Smooth muscle cell of the brain vasculature (primary cell): ENCODE results near the gene PRRC2C.
"Not testable (repeated sequence)": the region's sequence is repeated elsewhere in the genome, so short reads cannot be mapped to it uniquely, and the experiment has no call there.

Experiments used
- DNase-seq: peaks from one replicate; pipeline ENCODE4 v3.0.0-alpha.2; 2012; ENCODE audit warnings: low read depth, low spot score

PRRC2C gene

DNA sequence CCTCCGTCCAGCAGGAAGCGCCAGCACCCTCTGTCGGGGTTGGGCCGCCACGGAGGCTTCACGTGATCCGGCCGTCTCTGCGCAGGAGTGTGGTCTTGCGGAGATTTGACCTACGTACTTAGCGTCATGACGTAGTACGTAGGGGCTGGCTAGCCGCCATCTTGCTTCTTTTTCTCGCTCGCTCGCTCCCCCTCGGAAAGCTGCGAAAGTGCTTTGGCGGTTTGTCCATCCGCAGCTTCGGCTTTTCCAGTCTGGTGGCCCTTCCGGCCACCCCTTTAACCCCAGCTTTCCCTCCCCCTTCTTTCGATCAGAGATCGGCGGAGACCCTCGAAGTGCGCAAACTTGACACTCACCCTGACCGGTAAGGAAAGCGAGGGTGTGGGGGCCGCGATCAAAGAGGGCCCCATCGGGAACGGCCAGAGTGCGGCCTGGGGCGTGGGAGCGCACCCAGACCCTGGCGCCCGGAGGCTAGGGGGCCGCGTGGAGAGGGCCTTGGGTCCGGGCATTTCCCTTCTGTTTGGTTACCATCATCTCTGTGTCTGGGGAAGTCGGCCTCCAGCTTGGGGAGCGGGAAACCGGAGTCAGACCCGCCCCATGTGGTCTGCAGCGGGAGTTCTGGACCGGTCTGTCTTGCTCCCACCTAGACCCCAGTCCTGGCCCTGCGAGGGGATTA lies at the start of gene PRRC2C:
Gene PRRC2C, plus strand, starts transcription at position 156 of the 673 bp plus-strand sequence. CDS start 26,559 bp downstream, outside the sequence.
- DNase-seq: peak; percentile 94

GRCh38 chr1:171438441-171438840 lies 46.9 kb upstream of the PRRC2C start:
- DNase-seq: peak; percentile 13

GRCh38 chr1:171440201-171440600 lies 45.1 kb upstream of the PRRC2C start:
- DNase-seq: not testable (repeated sequence)

DNA sequence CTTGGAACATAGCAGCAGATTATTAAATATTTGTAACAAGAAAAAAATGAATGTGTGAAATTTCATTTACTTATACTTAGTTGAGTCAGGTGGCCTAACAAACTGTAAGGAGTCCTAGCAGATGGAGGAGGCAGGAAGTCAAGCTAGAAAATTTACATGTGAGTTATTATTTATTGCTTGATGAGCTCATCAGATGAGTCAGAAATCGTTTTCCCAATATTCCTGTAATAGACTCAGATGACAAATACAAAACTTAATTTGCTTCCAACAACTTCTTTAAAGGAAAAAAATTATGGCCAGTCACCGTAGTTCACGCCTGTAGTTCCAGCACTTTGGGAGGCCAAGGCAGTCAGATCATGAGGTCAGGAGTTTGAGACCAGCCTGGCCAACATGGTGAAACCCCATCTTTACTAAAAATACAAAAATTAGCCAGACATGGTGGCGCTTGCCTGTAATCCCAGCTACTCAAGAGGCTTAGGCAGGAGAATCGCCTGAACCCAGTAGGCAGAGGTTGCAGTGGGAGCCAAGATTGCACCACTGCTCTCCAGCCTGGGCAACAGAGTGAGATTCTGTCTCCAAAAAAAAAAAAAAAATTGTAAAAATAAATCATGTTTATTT lies 43.9 kb upstream of the PRRC2C start:
- DNase-seq: not testable (repeated sequence)

- no peak for DNase-seq
Observed at GRCh38 chr1:171446386-171446785, 38.9 kb upstream of the PRRC2C start.

DNA sequence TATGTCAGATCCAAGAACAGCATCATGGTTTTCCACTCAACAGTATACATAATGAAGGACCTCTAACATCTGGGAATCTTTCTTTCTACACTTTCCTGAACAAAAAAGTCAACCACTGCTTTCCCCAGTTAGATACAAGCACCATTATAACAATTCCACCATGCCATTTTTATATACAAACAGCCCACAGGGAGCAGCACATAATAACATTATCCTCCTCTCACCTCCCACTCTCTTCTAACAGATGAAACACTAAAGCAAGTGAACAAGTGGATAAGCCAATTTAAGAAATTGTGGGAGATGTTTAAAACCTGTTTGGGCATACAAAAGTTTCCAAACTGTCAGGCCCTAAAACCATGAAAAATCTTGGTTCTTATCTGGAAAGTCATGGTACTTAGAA lies 29.4 kb upstream of the PRRC2C start:
- no peak for DNase-seq

GRCh38 chr1:171457412-171457811 lies 27.9 kb upstream of the PRRC2C start:
- DNase-seq: no peak

- DNase-seq: no peak
Observed at GRCh38 chr1:171460018-171460620, 25.2 kb upstream of the PRRC2C start.

DNA sequence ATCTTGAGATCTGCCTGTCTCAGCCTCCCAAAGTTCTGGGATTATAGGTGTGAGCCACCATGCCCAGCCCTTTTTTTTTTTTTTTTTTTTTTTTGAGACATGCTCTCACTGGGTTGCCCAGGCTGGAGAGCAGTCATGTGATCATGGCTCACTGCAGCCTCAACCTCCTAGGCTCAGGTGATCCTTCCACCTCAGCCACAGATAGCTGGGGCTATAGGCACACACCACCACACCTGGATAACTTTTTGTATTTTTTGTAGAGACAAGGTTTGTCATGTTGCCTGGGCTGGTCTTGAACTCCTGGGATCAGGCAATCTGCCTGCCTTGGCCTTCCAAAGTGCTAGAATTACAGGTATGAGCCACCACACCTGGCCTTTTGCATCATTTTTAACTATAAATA lies 17.7 kb upstream of the PRRC2C start:
- no peak for DNase-seq

- DNase-seq: no peak
Observed at GRCh38 chr1:171468120-171468750, 17.1 kb upstream of the PRRC2C start.

GRCh38 chr1:171470726-171471125 lies 14.6 kb upstream of the PRRC2C start:
- DNase-seq: no peak

GRCh38 chr1:171472183-171472647 lies 13.1 kb upstream of the PRRC2C start:
- no peak for DNase-seq

GRCh38 chr1:171476829-171477228 lies 8.5 kb upstream of the PRRC2C start:
- DNase-seq: no peak

DNA sequence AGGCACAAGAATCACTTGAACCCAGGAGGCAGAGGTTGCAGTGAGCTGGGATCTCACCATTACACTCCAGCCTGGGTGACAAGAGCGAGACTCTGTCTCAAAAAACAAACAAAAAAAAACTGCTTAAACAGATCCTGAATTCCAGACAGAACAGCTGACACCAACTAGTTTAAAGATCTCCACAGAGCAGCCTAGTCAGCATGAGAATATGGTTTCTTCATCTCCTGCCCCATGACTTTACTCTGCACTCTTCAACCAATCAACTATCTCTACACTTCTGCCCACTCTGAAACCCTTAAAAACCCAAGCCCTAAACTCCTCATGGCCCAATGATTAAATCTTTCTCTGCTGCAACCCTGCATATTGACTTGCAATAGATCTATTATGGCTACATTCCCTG lies 7.5 kb upstream of the PRRC2C start:
- no peak for DNase-seq

DNA sequence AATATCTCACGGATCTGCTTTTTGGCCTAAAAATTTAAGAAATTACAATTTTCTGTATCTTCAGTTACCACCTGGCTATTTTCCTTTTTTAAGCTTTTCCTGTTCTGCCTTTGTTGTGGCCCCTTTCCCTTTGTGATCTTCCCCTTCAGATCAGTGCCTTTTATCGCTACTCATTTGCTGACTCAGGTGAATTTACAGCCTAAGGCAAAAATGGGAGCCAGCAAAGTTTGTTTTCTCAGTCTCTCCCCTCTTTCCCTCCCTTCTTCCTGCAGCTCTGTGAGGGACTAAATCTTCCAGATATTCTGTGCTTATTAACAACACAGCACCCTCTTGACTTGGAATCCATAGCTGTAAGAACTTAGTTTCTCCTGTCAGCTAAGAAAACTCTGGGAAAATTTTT lies 5.3 kb upstream of the PRRC2C start:
- DNase-seq: no peak

GRCh38 chr1:171484760-171485374 lies 463 bp upstream of the PRRC2C start:
- no peak for DNase-seq

DNA sequence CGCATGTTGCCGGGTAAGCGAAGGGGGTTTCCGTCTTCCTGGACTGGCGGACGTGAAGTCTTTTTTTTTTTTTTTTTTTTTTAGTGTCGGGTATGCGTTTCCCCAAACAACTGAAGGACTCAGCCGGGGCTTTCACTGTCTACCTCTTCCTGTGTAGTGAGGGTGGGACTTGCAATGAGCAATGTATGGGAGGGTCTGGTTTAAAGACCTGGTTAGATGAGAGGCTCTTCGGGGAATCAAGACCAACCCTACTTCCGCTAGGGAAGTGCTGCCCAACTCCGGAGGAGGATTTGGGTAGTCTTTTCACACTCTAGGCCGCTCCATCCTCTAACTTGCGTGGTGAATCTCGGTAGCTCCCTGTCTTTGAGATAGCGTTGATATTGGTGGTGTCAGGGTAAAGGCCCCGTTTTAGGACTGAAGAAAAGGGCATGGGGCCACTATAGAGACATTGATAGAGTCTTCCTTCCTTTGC lies 754 bp downstream of the PRRC2C start:
- DNase-seq: peak; percentile 23

GRCh38 chr1:171487038-171487437 lies 1.7 kb downstream of the PRRC2C start:
- no peak for DNase-seq

GRCh38 chr1:171488190-171488929 lies 3.0 kb downstream of the PRRC2C start:
- no peak for DNase-seq

DNA sequence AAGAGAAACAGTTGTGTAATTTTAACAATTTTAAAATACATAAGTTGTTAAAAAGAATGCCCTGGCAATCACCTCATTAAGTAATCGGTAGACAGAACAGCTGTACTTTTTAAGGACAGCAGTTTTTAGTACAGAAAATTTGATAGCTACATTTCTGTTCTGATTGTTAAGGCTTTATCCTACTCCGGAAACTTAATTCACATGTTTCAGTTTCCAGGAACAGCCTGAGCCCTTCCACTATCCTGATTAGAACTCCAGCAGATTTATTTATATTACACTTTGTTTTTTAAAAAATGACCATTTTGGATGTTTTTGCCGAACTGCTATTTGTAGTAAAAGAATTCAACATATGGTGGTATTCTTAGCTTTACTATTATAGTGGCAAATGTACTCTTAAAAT lies 8.7 kb downstream of the PRRC2C start:
- DNase-seq: no peak

DNA sequence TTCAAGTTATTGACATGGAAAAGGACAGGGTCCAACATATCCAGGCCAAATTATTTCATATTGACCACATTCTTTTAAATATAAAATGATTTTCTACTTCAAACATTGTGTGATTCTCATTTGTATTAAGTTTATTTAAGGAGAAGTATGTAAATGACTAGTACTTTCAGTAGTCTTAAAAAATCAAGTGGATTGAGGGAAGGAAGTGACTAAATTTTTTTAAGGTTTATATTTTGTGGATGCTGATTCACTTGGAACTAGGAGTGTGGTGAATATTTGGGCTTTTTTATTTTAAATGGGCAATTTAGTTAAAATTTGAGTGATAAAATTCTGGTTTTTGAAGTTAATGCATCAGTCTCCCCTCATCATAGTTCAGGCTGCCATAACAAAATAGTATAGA lies 10.1 kb downstream of the PRRC2C start:
- no peak for DNase-seq
